Cardiac fibroblast (primary cell): ENCODE results near the gene IL15.
"Not testable (repeated sequence)": the region's sequence is repeated elsewhere in the genome, so short reads cannot be mapped to it uniquely, and the experiment has no call there.

ENCODE experiments used
- DNase-seq, 2 donors: peaks; one replicate each; pipeline versions ENCODE4 v3.0.0 to v3.0.0-alpha.2; 2010; ENCODE audit warnings: low read depth in 2 of 2
- H3K4me3 ChIP-seq, 2 donors: replicated peaks in 1 of 2; 1 replicate in 1 of 2; 2 replicates in 1 of 2; pipeline ENCODE4 v1.5.1; 2011; ENCODE audit warnings: low read depth in 2 of 2, low read length in 2 of 2, mild to moderate bottlenecking in 2 of 2, moderate library complexity in 1 of 2
- TF ChIP-seq, protein P1 (sequence below): IDR thresholded peaks from one replicate; pipeline ENCODE4 v1.5.1; 2011; ENCODE audit warnings: low read depth, mild to moderate bottlenecking, low read length, inconsistent platforms

The IL15 gene

GRCh38 chr4:141675384-141675783 lies 39.0 kb downstream of the IL15 start:
- TF ChIP-seq, protein P1, sequence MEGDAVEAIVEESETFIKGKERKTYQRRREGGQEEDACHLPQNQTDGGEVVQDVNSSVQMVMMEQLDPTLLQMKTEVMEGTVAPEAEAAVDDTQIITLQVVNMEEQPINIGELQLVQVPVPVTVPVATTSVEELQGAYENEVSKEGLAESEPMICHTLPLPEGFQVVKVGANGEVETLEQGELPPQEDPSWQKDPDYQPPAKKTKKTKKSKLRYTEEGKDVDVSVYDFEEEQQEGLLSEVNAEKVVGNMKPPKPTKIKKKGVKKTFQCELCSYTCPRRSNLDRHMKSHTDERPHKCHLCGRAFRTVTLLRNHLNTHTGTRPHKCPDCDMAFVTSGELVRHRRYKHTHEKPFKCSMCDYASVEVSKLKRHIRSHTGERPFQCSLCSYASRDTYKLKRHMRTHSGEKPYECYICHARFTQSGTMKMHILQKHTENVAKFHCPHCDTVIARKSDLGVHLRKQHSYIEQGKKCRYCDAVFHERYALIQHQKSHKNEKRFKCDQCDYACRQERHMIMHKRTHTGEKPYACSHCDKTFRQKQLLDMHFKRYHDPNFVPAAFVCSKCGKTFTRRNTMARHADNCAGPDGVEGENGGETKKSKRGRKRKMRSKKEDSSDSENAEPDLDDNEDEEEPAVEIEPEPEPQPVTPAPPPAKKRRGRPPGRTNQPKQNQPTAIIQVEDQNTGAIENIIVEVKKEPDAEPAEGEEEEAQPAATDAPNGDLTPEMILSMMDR, result no peak
- DNase-seq, result no peak
- no peak overlapping the region for H3K4me3 ChIP-seq

GRCh38 chr4:141676087-141676670 lies 39.8 kb downstream of the IL15 start:
- DNase-seq, result no peak
- TF ChIP-seq, protein P1, result no peak
- no peak overlapping the region for H3K4me3 ChIP-seq

DNA sequence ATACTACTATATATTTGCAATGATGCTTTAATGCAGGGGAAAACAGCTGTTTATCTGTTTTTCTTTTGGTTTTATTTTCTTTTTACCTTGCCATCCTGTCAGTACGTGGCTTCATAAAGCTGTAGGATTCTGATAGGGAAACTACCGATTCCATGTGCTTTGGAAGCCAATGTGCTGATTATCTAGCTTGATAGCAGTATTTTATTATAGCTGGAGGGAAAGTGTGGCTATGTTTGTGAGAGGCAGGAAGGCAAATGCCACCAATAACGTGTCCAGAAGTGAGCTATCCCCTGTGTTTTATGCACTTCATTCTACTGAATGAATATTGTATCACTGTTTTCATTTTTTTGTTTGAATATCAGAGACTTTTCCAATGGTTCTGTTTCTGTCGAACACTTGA lies 43.7 kb downstream of the IL15 start:
- TF ChIP-seq, protein P1, result no peak
- no peak overlapping the region for H3K4me3 ChIP-seq
- no peak for DNase-seq

DNA sequence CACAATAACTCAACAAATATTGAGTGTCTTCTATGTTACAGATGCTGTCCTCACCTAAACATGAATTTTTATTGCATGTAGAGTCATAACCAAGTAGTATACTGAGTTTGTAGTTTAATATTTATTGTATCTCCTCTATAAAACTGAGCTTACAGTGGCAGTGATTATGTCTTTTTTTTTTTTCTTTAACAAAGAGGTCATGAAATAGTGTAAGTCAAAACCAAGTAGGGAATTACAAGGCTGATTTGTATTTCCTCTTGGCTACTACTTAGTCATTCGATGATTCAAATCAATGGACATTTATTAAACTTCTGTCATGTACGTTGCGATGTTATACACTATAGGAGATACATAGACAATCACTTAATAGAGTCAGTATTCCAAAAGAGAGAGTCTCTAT lies 48.4 kb downstream of the IL15 start:
- TF ChIP-seq, protein P1, result no peak
- no peak overlapping the region for H3K4me3 ChIP-seq
- DNase-seq, result peak in 1 of 2 donors; percentile 46

DNA sequence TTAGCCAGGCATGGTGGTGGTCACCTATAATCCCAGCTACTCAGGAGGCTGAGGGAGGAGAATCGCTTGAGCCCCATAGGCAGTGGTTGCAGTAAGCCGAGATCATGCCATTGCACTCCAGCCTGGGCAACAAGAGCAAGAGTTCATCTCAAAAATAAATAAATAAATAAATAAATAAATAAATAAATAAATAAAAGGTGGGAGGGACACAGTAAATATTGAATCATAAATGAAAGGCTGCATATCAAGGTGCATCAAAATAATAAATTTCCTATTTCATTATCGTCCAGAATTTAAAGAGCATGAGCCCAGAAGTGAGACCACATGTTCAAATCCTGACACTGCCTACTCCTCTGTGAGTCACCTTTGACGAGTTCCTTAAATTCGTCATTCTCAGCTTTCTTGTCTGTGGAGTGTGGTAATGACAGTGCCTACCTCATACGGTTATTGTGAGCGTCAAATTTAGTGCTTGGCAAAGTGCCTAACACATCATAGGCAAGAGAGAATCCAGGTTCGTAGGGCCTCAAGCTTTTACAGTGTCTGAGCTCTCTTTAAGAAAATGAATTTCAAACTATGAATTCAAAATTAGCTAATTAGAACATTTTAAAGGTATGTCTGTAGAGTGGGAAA lies 49.9 kb downstream of the IL15 start:
- no peak overlapping the region for H3K4me3 ChIP-seq
- DNase-seq, result peak; percentile 71 to 90
- TF ChIP-seq, protein P1, result no peak

DNA sequence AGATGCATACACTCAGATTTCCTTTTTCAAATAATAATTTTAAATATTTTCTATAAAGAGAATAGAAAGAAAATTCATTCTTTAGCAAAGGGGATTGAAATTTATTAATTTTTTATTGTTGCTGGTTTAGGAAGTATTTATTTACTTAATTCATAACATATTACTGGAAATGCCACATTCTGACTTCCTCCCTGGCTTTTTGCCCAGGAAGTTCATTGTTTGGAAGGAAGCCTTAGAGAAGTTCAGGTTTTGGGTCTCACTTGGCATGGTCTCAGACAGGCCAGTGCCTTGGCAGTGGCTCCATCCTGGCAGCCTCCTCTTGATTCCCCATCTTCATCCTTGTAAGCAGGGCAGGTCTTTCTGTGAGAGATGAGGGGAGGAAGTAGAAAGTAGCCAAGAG lies 50.5 kb downstream of the IL15 start:
- no peak overlapping the region for H3K4me3 ChIP-seq
- DNase-seq, result peak; percentile 49 to 72
- TF ChIP-seq, protein P1, result no peak

- H3K4me3 ChIP-seq, result not testable (repeated sequence)
These were observed 53.4 kb downstream of the IL15 start for GRCh38 chr4:141689726-141690296.

GRCh38 chr4:141691247-141691646 lies 54.9 kb downstream of the IL15 start:
- not testable (repeated sequence) for DNase-seq

More at GRCh38 chr4:141689726-141690296, 53.4 kb downstream of the IL15 start:
- not testable (repeated sequence) for DNase-seq

More at GRCh38 chr4:141691247-141691646, 54.9 kb downstream of the IL15 start:
- H3K4me3 ChIP-seq, result not testable (repeated sequence)
